Stimulated activated CD8-positive, alpha-beta memory T cell treated with anti-CD3 and anti-CD28 coated beads, Interleukin-15, amount 100 ng/mL, for 24 hours (primary cell): ENCODE measurements around the gene UBA7.
"Not testable (repeated sequence)": the region's sequence is repeated elsewhere in the genome, so short reads cannot be mapped to it uniquely, and the experiment has no call there.

Experiments used
- DNase-seq: peaks from one replicate; pipeline ENCODE4 v3.0.0-alpha.2; 2020; ENCODE audit warnings: low read depth

UBA7 gene

GRCh38 chr3:49782277-49782676 lies 31.5 kb downstream of the UBA7 start:
- DNase-seq = not testable (repeated sequence)

- no peak for DNase-seq
Measured at GRCh38 chr3:49781415-49782199, 32.1 kb downstream of the UBA7 start.

- DNase-seq = not testable (repeated sequence)
Measured at GRCh38 chr3:49780975-49781365, 32.8 kb downstream of the UBA7 start.

GRCh38 chr3:49780080-49780974 lies 33.4 kb downstream of the UBA7 start:
- no peak for DNase-seq

- no peak for DNase-seq
Measured at GRCh38 chr3:49779358-49780079, 34.2 kb downstream of the UBA7 start.

GRCh38 chr3:49776101-49776500 lies 37.7 kb downstream of the UBA7 start:
- not testable (repeated sequence) for DNase-seq

- DNase-seq = no peak
Measured at GRCh38 chr3:49775538-49775937, 38.2 kb downstream of the UBA7 start.

- no peak for DNase-seq
Measured at GRCh38 chr3:49772703-49773102, 41.0 kb downstream of the UBA7 start.

- no peak for DNase-seq
Measured at GRCh38 chr3:49771340-49771938, 42.3 kb downstream of the UBA7 start.

- DNase-seq = no peak
Measured at GRCh38 chr3:49769926-49770325, 43.8 kb downstream of the UBA7 start.

GRCh38 chr3:49769286-49769915 lies 44.4 kb downstream of the UBA7 start:
- no peak for DNase-seq

- DNase-seq = no peak
Measured at GRCh38 chr3:49763981-49764380, 49.8 kb downstream of the UBA7 start.

GRCh38 chr3:49761661-49762060 lies 52.1 kb downstream of the UBA7 start:
- DNase-seq = no peak

- no peak for DNase-seq
Measured at GRCh38 chr3:49759226-49759625, 54.5 kb downstream of the UBA7 start.

- no peak for DNase-seq
Measured at GRCh38 chr3:49757197-49757596, 56.6 kb downstream of the UBA7 start.

- DNase-seq = no peak
Measured at GRCh38 chr3:49756036-49756435, 57.7 kb downstream of the UBA7 start.
